ENCODE measurements around the gene SOX1. TPM values are rescaled to one million over a fixed set of nuclear protein-coding genes. Genes with fewer than 3 reads are reported as not detected.

SOX1 gene
- not detected for polyA plus RNA-seq (ENCODE audit: insufficient read length in 4 of 4)

DNA sequence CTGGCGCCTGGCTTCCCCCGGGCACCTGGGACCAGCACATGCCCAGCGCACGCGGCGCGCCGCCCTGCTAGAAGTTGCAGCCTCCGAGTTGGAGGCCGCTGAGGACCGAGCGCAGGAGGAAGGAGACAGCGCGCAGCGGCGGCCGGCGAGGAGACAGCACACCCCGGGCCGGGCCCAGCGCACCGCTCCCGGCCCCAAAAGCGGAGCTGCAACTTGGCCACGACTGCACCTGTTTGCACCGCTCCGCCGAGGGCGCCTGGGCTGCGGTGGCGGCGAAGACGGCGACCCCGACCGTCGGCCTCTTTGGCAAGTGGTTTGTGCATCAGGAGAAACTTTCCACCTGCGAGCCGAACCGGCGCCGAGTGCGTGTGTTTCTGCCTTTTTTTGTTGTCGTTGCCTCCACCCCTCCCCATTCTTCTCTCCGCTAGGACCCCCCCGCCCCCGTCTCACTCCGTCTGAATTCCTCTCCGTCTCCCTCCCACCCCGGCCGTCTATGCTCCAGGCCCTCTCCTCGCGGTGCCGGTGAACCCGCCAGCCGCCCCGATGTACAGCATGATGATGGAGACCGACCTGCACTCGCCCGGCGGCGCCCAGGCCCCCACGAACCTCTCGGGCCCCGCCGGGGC is at the start of gene SOX1:
Gene SOX1 (plus strand): TSS at position 34 of the 626 bp plus-strand sequence. CDS start 510 bp downstream, at position 544.
- DNase-seq (ENCODE audit: low read depth in 4 of 4, low spot score in 2 of 4): no peak

DNA sequence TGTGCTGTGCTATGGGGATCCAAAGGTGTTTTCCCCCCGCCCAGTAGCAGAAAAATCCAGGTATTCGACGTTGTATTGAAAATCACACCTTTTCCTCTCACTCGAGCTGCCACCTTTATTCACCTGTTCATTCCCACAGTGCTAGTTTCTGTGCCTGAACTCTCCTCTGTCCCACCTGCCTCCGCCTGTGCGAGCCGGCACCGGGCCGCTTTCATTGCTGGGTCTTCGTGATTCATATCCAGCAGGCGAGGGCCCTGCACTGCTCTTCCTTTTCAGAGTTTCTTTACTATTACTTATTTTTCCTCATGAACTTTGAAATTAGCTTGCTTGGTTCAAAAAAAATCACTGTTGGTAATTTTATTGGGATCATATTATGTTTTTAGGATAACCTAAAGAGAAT is 42.4 kb upstream of the SOX1 start:
- DNase-seq (ENCODE audit: low read depth in 4 of 4, low spot score in 2 of 4): no peak

DNA sequence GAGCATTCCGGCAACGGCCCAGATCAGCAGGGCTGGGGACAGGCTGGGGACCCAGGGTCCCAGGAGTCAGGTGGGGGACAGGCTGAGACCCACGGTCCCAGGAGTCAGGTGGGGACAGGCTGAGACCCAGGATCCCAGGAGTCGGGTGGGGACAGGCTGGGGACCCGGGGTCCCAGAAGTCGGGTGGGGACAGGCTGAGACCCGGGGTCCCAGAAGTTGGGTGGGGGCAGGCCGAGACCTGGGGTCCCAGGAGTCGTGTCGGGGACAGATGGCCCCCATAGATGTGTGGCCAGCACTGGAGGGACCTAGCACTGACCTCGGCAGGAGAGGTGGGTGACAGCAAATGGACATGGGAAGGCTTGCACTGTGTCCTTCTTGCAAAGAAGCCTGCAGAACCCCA is 39.7 kb upstream of the SOX1 start:
- no peak for DNase-seq (ENCODE audit: low read depth in 4 of 4, low spot score in 2 of 4)

DNA sequence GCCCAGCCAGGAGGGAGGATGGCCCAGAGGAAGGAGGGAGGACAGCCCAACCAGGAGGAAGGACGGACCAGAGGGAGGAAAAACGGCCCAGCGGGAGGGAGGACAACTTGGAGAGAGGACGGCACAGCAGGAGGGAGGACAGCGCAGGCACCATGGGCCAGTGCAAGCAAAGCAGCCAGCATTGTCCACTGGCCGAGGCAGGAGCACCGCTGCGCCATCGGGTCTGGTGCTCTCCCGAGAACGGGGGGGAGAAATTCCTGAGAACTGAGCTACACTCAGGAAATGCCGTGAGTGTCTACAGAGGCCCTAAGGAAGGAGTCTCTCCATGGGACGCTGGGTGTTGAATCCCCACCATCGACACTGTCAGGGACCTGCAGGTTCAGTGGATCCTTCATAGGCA is 38.5 kb upstream of the SOX1 start:
- DNase-seq (ENCODE audit: low read depth in 4 of 4, low spot score in 2 of 4): no peak

DNA sequence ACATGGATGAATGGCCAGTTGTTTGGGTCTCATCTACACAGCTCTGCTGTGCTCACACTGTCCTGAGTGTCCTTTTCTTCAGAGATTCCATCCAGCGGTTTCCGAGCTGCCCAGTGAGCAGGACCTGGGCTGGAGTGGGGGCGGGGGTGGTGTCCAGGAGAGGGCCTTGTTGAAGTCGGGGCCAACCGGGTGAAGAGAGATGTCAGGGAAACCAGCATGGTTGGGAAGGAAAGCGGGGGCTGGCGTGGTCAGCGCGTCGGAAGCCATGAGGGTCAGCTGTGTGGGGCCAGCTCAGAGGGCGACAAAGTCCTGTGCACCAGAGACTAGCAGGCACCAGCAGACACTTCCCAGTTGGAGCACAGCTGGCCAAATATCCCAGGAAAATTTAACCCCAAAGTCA is 37.8 kb upstream of the SOX1 start:
- no peak for DNase-seq (ENCODE audit: low read depth in 4 of 4, low spot score in 2 of 4)

DNA sequence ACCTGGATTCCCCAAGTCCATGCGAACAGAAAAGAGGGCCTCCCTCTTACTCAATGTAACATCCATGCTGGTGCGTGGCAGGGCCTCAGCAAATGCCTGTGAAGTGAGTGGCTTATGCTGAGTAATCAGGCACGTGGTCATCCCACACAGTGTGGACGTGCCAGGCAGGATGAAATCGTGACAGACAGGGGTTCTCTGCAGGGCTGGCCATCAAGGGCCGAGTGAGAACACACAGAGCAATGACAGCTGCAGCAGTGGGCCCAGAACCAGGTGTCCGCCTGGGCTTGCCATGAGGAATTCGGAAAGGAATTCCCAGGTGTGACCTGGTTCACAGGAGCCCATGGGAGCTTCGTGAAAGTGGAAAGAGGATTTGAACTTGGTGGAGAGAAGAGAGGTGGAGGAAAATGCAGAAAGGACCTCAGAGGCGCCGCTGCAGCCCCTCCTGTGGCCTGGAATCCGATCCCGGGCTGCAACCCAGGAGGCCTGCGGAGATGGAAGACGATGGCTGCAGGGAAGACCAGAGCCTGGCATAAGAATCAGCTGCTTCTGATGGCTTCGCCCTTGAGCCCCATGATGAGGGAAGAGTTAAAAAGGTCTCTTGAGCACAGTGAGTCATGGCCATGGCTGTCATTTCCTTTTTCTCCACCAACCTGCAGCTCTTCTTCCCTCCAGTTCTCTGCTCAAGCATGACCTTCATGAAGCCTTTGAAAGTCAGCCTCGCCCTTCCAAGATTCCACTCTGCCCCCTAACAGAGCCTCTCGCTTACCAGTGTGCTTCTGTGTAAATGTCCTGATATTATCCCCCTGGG is 34.6 kb upstream of the SOX1 start:
- no peak for DNase-seq (ENCODE audit: low read depth in 4 of 4, low spot score in 2 of 4)

DNA sequence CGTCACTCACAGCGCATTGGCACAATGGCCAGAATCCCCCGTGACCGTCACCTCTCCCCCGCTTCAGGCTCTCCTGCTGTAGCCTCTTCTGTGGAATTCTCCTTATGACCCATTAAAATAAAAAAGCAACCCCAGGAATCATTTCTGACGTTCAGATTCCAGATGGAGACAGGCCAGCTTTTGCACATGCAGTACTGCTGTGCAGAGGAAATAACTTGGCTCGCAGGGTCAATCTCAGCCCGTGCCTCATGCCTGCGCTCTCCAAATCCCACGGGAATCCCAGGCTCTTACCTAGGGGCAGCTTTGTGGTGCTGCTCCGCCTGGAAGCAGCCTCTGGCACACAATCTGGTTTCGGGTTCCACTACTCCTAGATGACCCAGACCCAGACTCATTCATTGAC is 32.7 kb upstream of the SOX1 start:
- no peak for DNase-seq (ENCODE audit: low read depth in 4 of 4, low spot score in 2 of 4)

DNA sequence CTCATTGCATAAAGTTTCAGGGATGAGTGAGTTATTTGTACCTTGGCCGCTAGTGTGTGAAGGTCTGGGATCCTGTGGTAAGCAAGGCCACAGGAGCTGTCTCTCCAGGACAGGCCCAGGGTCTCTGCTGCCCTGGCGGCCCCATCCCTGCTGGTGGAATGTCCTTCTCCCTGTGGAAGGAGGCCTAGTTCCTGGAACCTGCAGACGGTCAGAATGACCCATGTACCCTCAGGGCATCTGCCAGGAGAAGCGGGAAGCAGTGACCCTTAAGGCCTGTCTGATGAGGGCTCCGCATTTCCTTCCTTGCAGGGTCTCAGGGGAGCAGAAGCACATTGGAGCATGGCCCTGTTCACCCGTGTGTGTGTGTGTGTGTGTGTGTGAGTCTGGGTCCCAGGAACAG is 32.1 kb upstream of the SOX1 start:
- DNase-seq (ENCODE audit: low read depth in 4 of 4, low spot score in 2 of 4): no peak

DNA sequence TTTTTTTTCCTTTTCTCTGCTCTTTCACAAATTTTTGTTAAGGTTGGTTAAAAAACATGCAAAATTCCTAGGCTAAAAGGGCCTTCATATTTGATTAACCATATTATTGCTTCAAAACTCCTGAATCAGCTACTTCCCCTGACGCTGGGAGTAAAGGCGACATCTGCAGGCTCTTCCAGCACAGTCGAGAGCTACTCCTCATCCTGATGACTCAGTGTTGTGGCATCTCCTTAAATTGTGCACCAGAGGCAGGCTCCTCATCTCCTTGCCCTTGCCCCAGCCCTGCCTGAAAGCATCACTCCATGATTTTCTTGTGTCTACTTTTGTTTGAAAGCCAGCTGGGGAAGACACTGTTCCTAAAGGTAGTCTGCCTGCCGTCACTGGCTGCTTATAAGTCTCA is 24.5 kb upstream of the SOX1 start:
- no peak for DNase-seq (ENCODE audit: low read depth in 4 of 4, low spot score in 2 of 4)

DNA sequence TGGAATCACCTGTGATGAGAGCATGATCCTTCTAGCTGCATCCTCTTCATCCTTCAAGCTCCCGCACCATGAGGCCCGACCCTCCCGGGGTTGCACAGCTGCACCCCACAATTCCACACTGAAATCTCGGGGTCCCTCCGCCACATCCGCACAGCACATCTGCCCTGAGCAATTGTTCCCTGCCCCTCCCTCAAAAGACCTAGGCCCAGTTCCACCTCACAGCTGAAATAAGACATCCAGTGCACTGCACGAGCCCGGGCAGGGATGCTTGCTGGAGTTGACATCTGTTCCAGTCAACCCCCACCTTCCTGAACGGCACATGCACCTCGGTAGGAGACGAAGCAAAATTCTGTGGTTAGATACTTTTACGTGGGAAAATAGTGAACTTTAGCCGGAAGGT is 14.7 kb upstream of the SOX1 start:
- DNase-seq (ENCODE audit: low read depth in 4 of 4, low spot score in 2 of 4): no peak

DNA sequence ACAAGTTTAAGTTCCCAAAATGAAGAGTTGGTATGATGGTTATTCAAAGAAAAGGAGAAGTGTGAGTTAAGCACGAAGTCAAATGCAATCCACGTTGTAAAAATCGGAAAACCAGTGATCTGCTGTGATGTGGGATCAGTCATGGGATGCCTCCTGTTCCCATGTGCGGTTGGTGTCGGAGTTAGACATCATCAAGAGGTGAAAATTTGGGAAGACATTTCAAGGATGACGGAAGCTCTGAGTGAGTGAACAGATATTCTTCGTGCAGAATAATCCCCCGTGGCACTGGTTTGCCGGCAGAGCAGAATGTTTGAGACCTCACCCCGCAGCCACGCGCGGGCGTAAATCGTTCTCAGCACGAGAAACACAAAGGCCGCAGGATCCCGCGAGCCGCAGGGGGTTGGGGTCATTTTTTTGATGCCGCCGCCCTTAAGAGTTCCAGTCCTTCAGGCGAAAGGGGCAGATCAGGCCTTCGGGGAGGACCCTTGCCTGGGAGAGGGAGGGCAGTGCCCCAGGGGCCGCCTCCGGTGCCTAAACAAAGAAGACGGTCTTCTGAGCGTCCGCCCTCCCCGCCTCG is 13.7 kb upstream of the SOX1 start:
- DNase-seq (ENCODE audit: low read depth in 4 of 4, low spot score in 2 of 4): no peak

DNA sequence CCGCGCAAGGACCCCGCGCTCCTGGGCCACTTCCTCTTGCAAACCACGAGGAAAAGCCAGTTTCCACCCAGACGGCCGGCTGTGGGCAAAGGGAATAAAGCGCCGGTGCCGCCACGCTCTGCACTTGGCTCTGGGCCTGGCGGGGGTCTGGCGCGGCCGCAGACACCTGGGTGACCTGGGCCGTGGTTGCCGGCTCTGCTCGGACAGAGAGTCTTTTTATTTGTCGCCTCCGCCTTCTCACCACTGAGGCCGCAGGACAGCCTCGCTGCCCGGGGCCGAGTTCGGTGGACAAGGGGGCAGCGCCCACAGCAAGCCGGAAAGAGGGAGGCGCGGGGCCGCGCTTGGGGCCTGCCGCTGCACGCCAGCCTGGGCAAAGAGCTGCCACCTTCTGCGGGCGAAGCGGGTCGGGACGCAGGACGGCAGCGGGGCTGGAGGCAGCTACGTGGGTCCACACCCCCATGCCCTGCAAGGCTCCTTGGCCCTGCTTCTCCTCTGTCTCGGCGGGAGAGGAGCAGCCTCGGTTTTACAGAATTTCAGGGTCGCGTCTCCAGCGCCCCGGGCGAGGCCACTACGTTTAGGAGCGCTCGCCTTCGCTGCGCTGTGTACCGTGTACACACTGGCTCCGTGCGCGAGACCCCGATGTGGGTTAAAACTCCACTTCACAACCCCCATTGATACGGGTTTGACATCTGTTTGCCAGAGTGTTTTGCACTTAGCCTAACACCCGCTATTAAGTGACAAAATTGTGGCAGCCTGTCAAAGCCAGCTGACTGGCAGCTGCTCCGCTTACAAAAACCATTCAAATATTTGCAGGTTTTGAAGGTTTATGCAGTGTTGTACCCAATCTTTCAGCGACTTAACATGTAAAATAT is 13.0 kb upstream of the SOX1 start:
- DNase-seq (ENCODE audit: low read depth in 4 of 4, low spot score in 2 of 4): no peak

DNA sequence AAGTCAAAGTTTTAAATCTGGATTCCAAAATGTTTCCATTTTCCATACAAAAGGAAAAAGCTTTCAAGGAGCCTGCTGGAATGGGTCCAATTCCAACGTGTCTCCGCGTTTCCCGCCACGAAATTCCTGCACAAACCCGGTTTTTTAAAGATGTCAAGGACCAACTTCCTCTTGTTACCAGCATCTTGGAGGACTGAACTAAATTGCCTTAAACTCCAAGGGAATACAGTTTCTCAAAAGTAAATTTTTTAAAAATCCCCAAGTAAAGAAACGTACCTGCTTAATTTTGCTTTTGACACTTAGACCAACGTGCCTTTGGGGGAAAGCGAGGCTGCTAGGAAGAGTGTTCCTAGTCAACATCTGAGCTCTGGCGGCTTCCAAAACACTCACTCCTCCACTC is 12.3 kb upstream of the SOX1 start:
- DNase-seq (ENCODE audit: low read depth in 4 of 4, low spot score in 2 of 4): no peak

DNA sequence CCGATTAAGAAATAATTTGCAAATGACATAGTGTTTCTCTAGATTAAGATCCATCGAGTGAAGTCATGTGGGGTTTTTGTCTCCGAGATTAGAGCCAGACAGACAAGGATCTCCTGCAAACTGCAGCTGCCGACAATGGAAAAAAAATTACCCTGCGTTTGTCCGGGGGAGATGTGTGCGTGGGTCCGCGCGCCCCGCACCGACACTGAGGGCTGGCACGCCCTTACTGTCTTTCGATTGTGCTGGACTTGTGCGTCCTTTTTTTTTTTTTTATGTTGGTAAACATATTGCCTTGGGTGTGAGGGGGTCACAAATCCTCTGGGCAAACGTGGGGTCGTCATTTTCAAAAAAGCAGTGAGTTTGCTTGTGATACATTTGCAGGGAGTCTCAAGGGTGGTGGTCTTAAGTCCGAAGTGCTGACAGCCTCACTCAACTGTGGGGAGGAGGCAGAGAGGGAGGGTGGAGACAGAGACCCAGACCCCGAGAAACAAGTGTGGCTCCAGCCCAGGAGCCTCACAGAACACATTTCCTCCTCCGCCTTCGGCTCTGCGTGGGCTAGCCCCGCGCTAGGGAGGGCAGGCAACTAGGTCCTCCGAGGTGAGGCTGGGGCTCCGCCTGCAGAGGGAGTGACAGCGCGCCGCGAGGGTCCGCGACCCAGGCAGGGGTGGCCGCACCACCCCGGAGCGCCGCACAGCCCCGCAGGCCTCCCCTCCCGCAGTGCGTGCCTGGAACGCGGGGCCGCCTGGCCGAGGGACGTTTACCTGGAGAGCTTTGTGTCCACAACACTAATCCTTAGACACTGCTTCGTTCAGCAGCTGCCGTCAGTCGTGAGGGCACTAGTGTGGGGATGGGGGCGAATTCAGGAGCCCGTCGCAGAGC is 11.7 kb upstream of the SOX1 start:
- no peak for DNase-seq (ENCODE audit: low read depth in 4 of 4, low spot score in 2 of 4)

DNA sequence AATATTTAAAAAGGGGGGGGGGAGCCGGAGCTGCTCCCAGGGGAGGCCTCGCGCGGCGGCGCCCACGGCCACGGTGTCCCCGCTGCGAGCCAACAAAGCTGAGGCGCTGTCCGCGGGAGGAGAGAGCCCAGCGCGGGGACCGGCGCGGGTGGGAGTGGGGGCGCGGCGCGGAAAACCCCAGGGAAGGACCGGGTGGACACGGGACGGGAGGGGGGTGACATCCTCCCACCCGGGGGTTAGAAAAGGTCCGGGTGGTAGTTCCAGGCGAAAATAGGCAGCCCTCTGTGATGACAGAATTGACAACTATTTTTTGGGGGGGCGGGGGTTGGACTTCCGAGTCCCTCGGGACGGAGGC is 11.1 kb upstream of the SOX1 start:
- no peak for DNase-seq (ENCODE audit: low read depth in 4 of 4, low spot score in 2 of 4)

DNA sequence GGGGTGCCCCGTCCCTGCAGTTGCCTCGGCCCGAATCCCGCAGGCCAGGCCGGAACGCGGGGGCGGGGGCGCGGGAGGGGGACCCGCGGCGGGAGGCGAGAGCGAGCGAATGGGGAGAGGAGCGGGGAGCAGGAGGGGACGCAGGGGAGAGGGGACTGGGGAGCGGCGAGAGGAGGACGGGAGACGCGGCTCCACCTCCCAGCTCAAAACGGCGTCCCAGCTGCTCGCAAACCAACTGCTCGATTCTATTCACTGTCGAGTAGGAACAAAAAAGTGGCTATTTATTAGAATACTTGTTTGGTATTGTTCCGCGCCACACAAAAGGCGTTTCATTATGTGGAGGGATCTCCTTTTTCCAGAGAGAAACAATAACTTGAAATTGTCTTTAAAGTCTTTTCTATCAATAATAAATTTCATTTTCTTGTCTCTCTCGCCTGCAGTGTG is 10.6 kb upstream of the SOX1 start:
- no peak for DNase-seq (ENCODE audit: low read depth in 4 of 4, low spot score in 2 of 4)

DNA sequence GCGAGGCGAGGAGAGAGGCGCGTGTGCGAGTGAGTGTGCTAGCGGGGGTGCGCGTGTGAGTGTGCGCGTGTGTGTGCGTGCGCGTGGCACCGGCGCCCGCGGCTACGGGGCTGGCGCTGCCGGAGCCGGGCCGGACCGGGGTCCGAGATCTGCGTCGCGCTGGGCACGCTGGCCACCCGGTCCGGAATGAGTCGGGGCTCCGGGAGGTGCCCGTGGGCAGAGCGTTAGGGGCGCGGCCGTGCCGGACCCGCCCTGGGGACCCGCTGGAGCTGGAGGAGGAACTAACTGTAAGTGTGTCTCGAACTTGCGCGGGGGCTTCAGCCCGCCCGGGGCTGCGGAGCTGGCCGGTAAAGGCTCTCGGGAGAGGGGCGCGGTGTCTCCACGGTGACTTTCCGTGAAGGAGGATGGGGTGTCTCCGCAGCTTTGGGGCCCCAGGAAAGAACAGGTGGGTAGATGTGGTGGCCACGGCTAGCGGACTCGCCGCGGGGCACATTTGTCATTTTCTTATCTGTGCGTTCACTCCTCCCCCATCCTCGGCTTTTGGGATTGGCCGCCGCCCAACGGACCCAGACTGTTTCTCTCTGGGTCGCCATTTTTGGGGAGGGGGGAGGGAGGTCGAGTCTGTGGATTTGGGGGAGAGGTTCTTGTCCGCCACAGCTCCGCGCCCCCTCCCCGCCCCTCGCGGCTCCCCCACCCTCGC is 10.1 kb upstream of the SOX1 start:
- DNase-seq (ENCODE audit: low read depth in 4 of 4, low spot score in 2 of 4): no peak

DNA sequence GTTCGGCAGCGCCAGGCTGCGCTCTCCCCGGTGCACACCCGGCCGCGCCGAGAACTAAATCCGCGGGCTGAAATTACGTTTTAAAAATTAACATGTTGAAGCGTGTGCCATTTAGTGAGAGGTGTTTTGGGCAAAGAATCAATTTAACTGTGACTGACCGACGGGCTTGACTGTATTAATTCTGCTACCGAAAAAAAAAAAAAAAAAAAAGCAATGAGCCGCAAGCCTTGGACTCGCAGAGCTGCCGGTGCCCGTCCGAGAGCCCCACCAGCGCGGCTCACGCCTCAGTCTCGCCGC is 9.6 kb upstream of the SOX1 start:
- no peak for DNase-seq (ENCODE audit: low read depth in 4 of 4, low spot score in 2 of 4)

DNA sequence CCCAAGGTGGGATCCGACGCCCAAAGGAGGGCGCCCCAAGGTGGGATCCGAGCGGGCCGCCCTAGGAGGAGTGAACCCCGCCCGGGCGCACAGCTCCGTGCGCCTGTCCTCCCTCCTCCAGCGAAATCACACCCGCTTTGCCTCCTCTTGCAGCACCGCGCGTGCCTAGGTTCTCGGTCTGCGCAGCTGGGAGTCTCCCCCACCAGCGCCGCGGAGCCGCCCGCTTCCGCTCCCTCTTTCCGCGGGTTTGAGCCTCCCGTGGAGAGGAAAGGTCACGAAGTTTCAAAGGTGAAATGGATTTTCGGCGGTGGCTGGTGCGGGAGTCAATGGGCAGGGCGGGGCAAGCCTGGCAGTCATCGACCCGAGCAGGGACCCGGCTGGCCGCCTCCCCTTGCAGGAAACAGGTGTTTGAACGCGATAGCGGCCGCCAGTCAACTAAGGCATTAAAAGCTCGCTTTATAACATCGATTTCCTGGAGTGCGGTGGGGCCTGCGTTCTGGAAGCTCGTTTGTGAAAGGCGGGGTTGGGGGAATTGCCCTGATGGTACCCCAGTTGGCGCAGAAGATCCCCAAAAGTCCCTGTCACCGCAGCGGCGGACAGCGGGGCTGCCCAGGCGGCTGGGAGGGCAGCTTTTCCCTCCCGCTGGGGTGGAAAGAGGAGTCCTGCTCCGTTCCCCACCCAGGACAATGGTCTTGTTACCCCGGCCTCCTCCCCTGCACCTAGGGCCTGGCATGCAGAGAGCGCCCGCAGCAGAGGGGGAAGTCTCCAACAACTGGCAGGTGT is 9.0 kb upstream of the SOX1 start:
- no peak for DNase-seq (ENCODE audit: low read depth in 4 of 4, low spot score in 2 of 4)
